ENCODE data around the gene TRHDE.

TRHDE gene

DNA sequence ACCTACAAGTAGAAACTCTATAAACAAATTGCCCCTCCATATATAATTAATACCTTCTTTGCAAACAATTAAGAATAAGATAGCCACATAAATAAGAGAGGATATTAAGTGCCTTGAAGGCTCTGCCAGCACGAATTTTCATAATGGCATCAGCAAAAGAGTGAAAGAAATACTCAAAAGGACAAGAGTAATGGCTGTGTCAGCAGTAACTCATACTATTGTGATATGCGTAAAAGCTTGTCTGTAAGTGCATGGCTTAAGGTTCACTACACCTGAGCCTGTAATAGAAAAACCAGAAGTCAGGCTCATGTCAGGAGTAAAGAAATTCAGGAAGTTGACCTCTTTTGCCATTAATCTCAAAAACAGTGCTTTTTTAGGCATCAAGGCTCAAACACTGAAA is 204.1 kb downstream of the TRHDE start:
- H3K27ac Mint-ChIP-seq = no peak overlapping the region

DNA sequence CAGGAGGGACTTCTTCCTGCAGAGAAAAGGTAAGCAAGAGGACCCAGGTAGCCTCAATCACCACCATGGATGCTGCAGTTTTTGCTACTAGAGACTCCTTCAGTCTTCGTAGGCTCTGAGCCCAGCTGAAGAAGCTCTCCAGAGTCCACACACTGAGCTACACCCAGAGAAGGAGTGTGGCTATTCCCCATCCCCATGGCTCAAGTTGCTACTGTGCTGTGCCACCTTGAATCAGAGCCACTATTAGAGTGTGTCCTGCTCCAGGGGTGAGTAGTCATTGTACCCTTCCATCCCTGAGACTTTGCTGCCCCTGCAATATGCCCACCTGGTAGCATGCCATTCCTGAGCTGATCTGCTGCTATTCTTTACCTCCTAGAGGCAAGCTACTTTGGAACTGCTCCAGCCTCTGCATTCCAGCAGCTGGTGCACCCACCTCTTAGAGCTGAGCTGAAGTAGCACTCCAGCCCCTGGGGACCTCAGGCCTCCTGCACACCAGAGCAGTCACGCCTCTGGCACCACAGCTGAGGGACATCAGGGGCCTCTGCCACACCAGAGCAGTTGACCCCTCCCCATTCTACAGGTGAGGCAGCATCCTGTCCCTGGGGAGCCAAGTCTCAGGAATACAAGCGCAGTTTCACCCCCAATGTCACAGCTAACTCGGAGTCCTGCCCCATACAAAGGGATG is 213.0 kb downstream of the TRHDE start:
- H3K36me3 Mint-ChIP-seq (ENCODE audit: low read depth) = no peaks in the 10 kb centered on the region
- no peak overlapping the region for H3K4me3 Mint-ChIP-seq
- TF ChIP-seq, protein P1, sequence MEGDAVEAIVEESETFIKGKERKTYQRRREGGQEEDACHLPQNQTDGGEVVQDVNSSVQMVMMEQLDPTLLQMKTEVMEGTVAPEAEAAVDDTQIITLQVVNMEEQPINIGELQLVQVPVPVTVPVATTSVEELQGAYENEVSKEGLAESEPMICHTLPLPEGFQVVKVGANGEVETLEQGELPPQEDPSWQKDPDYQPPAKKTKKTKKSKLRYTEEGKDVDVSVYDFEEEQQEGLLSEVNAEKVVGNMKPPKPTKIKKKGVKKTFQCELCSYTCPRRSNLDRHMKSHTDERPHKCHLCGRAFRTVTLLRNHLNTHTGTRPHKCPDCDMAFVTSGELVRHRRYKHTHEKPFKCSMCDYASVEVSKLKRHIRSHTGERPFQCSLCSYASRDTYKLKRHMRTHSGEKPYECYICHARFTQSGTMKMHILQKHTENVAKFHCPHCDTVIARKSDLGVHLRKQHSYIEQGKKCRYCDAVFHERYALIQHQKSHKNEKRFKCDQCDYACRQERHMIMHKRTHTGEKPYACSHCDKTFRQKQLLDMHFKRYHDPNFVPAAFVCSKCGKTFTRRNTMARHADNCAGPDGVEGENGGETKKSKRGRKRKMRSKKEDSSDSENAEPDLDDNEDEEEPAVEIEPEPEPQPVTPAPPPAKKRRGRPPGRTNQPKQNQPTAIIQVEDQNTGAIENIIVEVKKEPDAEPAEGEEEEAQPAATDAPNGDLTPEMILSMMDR (IDR thresholded peaks at IDR 0.05) = no peak
- H3K9me3 Mint-ChIP-seq = peaks cover 12% of the 10 kb centered on the region
- H3K4me1 Mint-ChIP-seq = no peaks in the 10 kb centered on the region
- no peak overlapping the region for H3K27ac Mint-ChIP-seq
- H3K27me3 Mint-ChIP-seq (ENCODE audit: low read depth, poor library complexity) = no peaks in the 10 kb centered on the region
- no peak for DNase-seq

More for the DNA sequence above, 204.1 kb downstream of the TRHDE start:
- TF ChIP-seq, protein P1 (IDR thresholded peaks at IDR 0.05) = no peak
- H3K9me3 Mint-ChIP-seq = no peaks in the 10 kb centered on the region
- H3K27me3 Mint-ChIP-seq (ENCODE audit: low read depth, poor library complexity) = peaks cover 3% of the 10 kb centered on the region
- peaks cover 22% of the 10 kb centered on the region for H3K4me1 Mint-ChIP-seq
- H3K4me3 Mint-ChIP-seq = no peak overlapping the region
- no peaks in the 10 kb centered on the region for H3K36me3 Mint-ChIP-seq (ENCODE audit: low read depth)
- no peak for DNase-seq

DNA sequence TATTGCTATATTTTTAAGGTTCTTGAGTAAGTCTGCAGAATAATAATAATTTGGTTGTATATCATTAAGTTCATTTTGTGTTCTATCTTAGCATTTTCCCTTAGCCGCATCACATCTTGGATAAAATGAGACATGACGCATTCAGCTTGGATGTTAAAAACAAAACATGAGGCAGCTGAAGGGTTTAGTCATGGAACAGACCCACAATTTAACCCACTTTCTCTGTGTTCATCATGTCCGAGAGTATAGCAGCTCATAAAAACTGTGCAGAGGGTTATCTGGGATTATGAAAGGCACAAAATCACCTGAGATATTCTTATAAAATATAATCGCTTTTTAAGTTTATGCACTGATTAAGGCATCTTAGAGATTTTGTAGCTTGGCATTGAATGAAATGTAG is 219.3 kb downstream of the TRHDE start:
- Mint-ChIP-seq H3K4me1 (no peaks in the 10 kb centered on the region), H3K36me3 (ENCODE audit: low read depth) (no peaks in the 10 kb centered on the region), H3K27me3 (ENCODE audit: low read depth, poor library complexity) (no peaks in the 10 kb centered on the region), H3K9me3 (peaks cover 9% of the 10 kb centered on the region), H3K4me3 (no peak overlapping the region), H3K27ac (no peak overlapping the region)
- TF ChIP-seq, protein P1 (IDR thresholded peaks at IDR 0.05) = no peak
- DNase-seq = no peak

DNA sequence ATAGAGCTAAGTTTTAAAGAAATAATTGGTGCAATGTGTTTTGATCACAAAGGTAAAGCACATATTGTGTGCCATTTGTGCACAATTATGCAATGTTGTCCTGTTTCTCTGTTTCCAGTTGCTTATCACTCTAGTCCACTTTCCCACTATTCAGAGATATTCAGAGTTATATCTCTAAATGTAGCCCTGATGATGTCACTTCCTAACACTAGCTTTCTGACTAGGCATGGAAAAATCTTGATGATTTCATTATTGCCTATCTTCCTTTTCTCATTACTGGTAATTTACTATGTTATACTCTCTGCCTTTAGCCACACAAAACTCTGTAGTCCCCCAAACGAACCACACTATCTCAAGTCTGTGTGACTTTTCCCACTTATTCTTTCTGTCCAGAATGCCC is 221.2 kb downstream of the TRHDE start:
- Mint-ChIP-seq H3K27me3 (ENCODE audit: low read depth, poor library complexity) (no peaks in the 10 kb centered on the region), H3K9me3 (no peaks in the 10 kb centered on the region), H3K4me3 (no peak overlapping the region), H3K27ac (no peak overlapping the region), H3K36me3 (ENCODE audit: low read depth) (no peaks in the 10 kb centered on the region), H3K4me1 (no peaks in the 10 kb centered on the region)
- TF ChIP-seq, protein P1 (IDR thresholded peaks at IDR 0.05) = no peak
- no peak for DNase-seq

DNA sequence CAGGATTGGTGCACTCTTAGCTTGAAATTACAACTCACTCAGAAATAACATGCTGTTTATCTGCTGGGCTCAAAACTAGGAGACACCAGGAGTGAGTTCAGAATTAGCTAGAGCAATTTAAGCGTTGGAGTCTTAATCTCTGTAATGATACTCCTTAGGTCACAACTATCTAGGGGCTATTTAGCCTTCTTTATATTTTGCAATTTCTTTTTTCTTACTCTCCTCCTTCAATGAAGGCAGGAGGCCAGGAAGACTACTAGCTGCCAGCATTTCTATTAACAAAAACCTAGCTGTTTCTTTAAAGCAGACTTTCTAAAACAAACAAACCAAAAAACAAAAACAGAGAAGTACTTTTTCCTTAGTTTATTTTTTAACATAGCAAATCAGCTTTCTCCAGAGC is 226.2 kb downstream of the TRHDE start:
- Mint-ChIP-seq H3K9me3 (no peaks in the 10 kb centered on the region), H3K27me3 (ENCODE audit: low read depth, poor library complexity) (no peaks in the 10 kb centered on the region), H3K4me1 (no peaks in the 10 kb centered on the region), H3K27ac (no peak overlapping the region), H3K4me3 (no peak overlapping the region), H3K36me3 (ENCODE audit: low read depth) (no peaks in the 10 kb centered on the region)
- DNase-seq = no peak
- TF ChIP-seq, protein P1 (IDR thresholded peaks at IDR 0.05) = no peak

DNA sequence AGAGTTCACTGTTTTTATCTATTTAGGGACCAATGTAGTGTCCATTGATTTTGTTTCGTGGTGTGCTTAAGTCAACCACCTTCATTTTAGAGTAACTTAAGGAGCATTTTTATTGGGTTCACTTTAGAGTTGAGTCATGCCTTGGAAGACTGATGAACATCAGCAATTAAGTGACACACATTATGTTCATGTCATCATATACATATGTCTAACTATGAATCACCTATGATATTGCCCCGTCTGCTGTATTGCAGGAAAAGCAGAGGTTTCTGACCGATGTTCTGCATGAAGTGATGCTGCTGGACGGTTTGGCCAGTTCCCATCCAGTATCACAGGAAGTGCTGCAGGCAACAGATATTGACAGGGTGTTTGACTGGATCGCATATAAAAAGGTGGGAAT is 227.1 kb downstream of the TRHDE start:
- no peak for DNase-seq

More for the DNA sequence above, 227.1 kb downstream of the TRHDE start:
- no peaks in the 10 kb centered on the region for H3K4me1 Mint-ChIP-seq
- H3K27ac Mint-ChIP-seq = no peak overlapping the region
- no peaks in the 10 kb centered on the region for H3K36me3 Mint-ChIP-seq (ENCODE audit: low read depth)
- TF ChIP-seq, protein P1 (IDR thresholded peaks at IDR 0.05) = no peak
- H3K9me3 Mint-ChIP-seq = no peaks in the 10 kb centered on the region
- no peaks in the 10 kb centered on the region for H3K27me3 Mint-ChIP-seq (ENCODE audit: low read depth, poor library complexity)
- H3K4me3 Mint-ChIP-seq = no peak overlapping the region

Data from nephron progenitor cell (in vitro differentiated cells).